ENCODE data around the gene SFXN2. TPM values are rescaled to one million over a fixed set of nuclear protein-coding genes. Genes with fewer than 3 reads are reported as not detected.
"Not testable (repeated sequence)": the region's sequence is repeated elsewhere in the genome, so short reads cannot be mapped to it uniquely, and the experiment has no call there.

SFXN2 gene
- polyA plus RNA-seq, 1 donor = 6.3 TPM

- DNase-seq (ENCODE audit: low read depth) = no peak
These were observed 38.7 kb downstream of the SFXN2 start for GRCh38 chr10:102752934-102753664.

- DNase-seq (ENCODE audit: low read depth) = no peak
These were observed 39.3 kb downstream of the SFXN2 start for GRCh38 chr10:102753718-102754117.

GRCh38 chr10:102757323-102757722 is 42.9 kb downstream of the SFXN2 start:
- no peak for DNase-seq (ENCODE audit: low read depth)

GRCh38 chr10:102758240-102758932 is 44.0 kb downstream of the SFXN2 start:
- no peak for DNase-seq (ENCODE audit: low read depth)

GRCh38 chr10:102758933-102759262 is 44.5 kb downstream of the SFXN2 start:
- not testable (repeated sequence) for DNase-seq (ENCODE audit: low read depth)

- DNase-seq (ENCODE audit: low read depth) = no peak
These were observed 45.2 kb downstream of the SFXN2 start for GRCh38 chr10:102759497-102760210.

GRCh38 chr10:102761981-102762380 is 47.5 kb downstream of the SFXN2 start:
- DNase-seq (ENCODE audit: low read depth) = no peak

GRCh38 chr10:102762401-102763015 is 48.1 kb downstream of the SFXN2 start:
- DNase-seq (ENCODE audit: low read depth) = no peak

- DNase-seq (ENCODE audit: low read depth) = no peak
These were observed 48.7 kb downstream of the SFXN2 start for GRCh38 chr10:102763037-102763607.

- DNase-seq (ENCODE audit: low read depth) = no peak
These were observed 50.2 kb downstream of the SFXN2 start for GRCh38 chr10:102764470-102765161.

GRCh38 chr10:102765336-102765735 is 50.9 kb downstream of the SFXN2 start:
- DNase-seq (ENCODE audit: low read depth) = no peak

GRCh38 chr10:102767428-102768160 is 53.2 kb downstream of the SFXN2 start:
- no peak for DNase-seq (ENCODE audit: low read depth)

GRCh38 chr10:102769375-102770107 is 55.1 kb downstream of the SFXN2 start:
- no peak for DNase-seq (ENCODE audit: low read depth)

GRCh38 chr10:102770108-102770482 is 55.7 kb downstream of the SFXN2 start:
- DNase-seq (ENCODE audit: low read depth) = no peak

GRCh38 chr10:102770792-102771191 is 56.4 kb downstream of the SFXN2 start:
- no peak for DNase-seq (ENCODE audit: low read depth)

- DNase-seq (ENCODE audit: low read depth) = no peak
These were observed 58.9 kb downstream of the SFXN2 start for GRCh38 chr10:102773320-102773719.

GRCh38 chr10:102773986-102774385 is 59.5 kb downstream of the SFXN2 start:
- DNase-seq (ENCODE audit: low read depth) = no peak

- no peak for DNase-seq (ENCODE audit: low read depth)
These were observed 60.9 kb downstream of the SFXN2 start for GRCh38 chr10:102775201-102775934.

- peak; percentile 91 for DNase-seq (ENCODE audit: low read depth)
These were observed 61.7 kb downstream of the SFXN2 start for GRCh38 chr10:102775935-102776669.

Data from forelimb muscle (tissue), 1 donor.